T-helper 2 cell (primary cell): ENCODE results near the gene SGTA.
"Not testable (repeated sequence)": the region's sequence is repeated elsewhere in the genome, so short reads cannot be mapped to it uniquely, and the experiment has no call there.

Source experiments
- DNase-seq, 5 experiments: peaks; one replicate each; pipeline versions ENCODE4 v3.0.0 to v3.0.0-alpha.2; 2012 to 2022
- total RNA-seq, 2 donors: gene quantifications; one replicate each; lab custom pipeline; 2026; lab: John Stamatoyannopoulos, UW

The SGTA gene
- 30.5 to 44.9 reads per million in 2 donors for total RNA-seq

- DNase-seq = peak; percentile 85 to 98 (median 93)
Observed at GRCh38 chr19:2782936-2783780, at the start of gene SGTA. Gene SGTA (minus strand): TSS chr19:2783273. CDS start chr19:2769068, 14,205 bp downstream.

- no peak for DNase-seq
Observed at GRCh38 chr19:2827840-2828489, 44.9 kb upstream of the SGTA start.

GRCh38 chr19:2827022-2827421 is 43.9 kb upstream of the SGTA start:
- DNase-seq = no peak

GRCh38 chr19:2824129-2824528 is 41.1 kb upstream of the SGTA start:
- no peak for DNase-seq

GRCh38 chr19:2823646-2824045 is 40.6 kb upstream of the SGTA start:
- no peak for DNase-seq

- DNase-seq = no peak
Observed at GRCh38 chr19:2822846-2823245, 39.8 kb upstream of the SGTA start.

GRCh38 chr19:2820112-2820702 is 37.1 kb upstream of the SGTA start:
- DNase-seq = peak in 1 of 5 experiments; percentile 9

GRCh38 chr19:2819540-2820111 is 36.6 kb upstream of the SGTA start, which contains the start of gene ZNF554:
Gene ZNF554 (plus strand): TSS chr19:2819868. CDS start chr19:2820072, 204 bp downstream.
- peak; percentile 95 to 99 (median 97) for DNase-seq

GRCh38 chr19:2817237-2817829 is 34.3 kb upstream of the SGTA start:
- DNase-seq = not testable (repeated sequence)

- DNase-seq = no peak
Observed at GRCh38 chr19:2816641-2817040, 33.6 kb upstream of the SGTA start.

GRCh38 chr19:2815923-2816322 is 32.9 kb upstream of the SGTA start:
- DNase-seq = no peak

- no peak for DNase-seq
Observed at GRCh38 chr19:2815191-2815614, 32.1 kb upstream of the SGTA start.

GRCh38 chr19:2814426-2814825 is 31.4 kb upstream of the SGTA start:
- DNase-seq = no peak

GRCh38 chr19:2813235-2814160 is 30.4 kb upstream of the SGTA start:
- DNase-seq = no peak

- no peak for DNase-seq
Observed at GRCh38 chr19:2812414-2813234, 29.6 kb upstream of the SGTA start.

- DNase-seq = no peak
Observed at GRCh38 chr19:2811735-2812413, 28.8 kb upstream of the SGTA start.

- DNase-seq = no peak
Observed at GRCh38 chr19:2811221-2811722, 28.2 kb upstream of the SGTA start.

- no peak for DNase-seq
Observed at GRCh38 chr19:2810141-2811091, 27.3 kb upstream of the SGTA start.
